Smooth muscle cell (in vitro differentiated cells): ENCODE measurements around the gene AHNAK. TPM values are rescaled to one million over a fixed set of nuclear protein-coding genes. Genes with fewer than 3 reads are reported as not detected.

Experiments used
- DNase-seq: peaks from one replicate; lab custom pipeline; 2025; ENCODE audit not compliant: unreplicated experiment; lab: John Stamatoyannopoulos, UW
- H2AFZ ChIP-seq: fragments of 200-600 bp; sonication (generic); 2 replicates; pipeline ENCODE4 v1.6.0; 2016; ENCODE audit warnings: antibody characterized with exemption, low read depth, mild to moderate bottlenecking
- H3F3A ChIP-seq: fragments of 200-600 bp; sonication (generic); 2 replicates; pipeline ENCODE4 v1.6.0; 2017; ENCODE audit warnings: antibody characterized with exemption, low read depth
- H3K27ac ChIP-seq: fragments of 200-600 bp; sonication (generic); 2 replicates; pipeline ENCODE4 v1.5.1; 2016; ENCODE audit warnings: low read depth, mild to moderate bottlenecking
- H3K27me3 ChIP-seq: fragments of 200-600 bp; sonication (generic); 2 replicates; pipeline ENCODE4 v1.6.1; 2016; ENCODE audit warnings: low read depth, mild to moderate bottlenecking
- H3K36me3 ChIP-seq: fragments of 200-600 bp; sonication (generic); 2 replicates; pipeline ENCODE4 v1.5.1; 2016; ENCODE audit warnings: low read depth
- H3K4me1 ChIP-seq: fragments of 200-600 bp; sonication (generic); 2 replicates; pipeline ENCODE4 v1.5.1; 2016; ENCODE audit warnings: low read depth
- H3K4me2 ChIP-seq: fragments of 200-600 bp; sonication (generic); 2 replicates; pipeline ENCODE4 v1.6.0; 2016; ENCODE audit warnings: mild to moderate bottlenecking
- H3K4me3 ChIP-seq: fragments of 200-600 bp; sonication (generic); 2 replicates; pipeline ENCODE4 v1.5.1; 2016; ENCODE audit warnings: mild to moderate bottlenecking
- H3K79me2 ChIP-seq: fragments of 200-600 bp; sonication (generic); 2 replicates; pipeline ENCODE4 v1.6.0; 2016; ENCODE audit warnings: low read depth, mild to moderate bottlenecking
- H3K9ac ChIP-seq: fragments of 200-600 bp; sonication (generic); 2 replicates; pipeline ENCODE4 v1.6.0; 2016; ENCODE audit warnings: low read depth
- H3K9me3 ChIP-seq: fragments of 200-600 bp; sonication (generic); replicated peaks from 2 replicates; pipeline ENCODE4 v1.5.1; 2016; ENCODE audit warnings: low read depth
- H4K20me1 ChIP-seq: fragments of 200-600 bp; sonication (generic); 2 replicates; pipeline ENCODE4 v1.6.0; 2016; ENCODE audit warnings: low read depth
- WGBS: methylation state at CpG from one replicate; pipeline ENCODE4 v1.1.7; 2016; ENCODE audit warnings: low lambda C conversion rate; 5-methylcytosine and 5-hydroxymethylcytosine counted together
- polyA plus RNA-seq: library from polyadenylated mRNA; unstranded; fragments of >200 nt; fragmentation: Nextera tagmentation; extraction: Ambion mirVana; gene quantifications from 2 replicates; pipeline ENCODE4 v1.2.1, GENCODE V29; 2016
- total RNA-seq: library from RNA; depleted of rRNA; stranded (reverse); fragments of >200 nt; gene quantifications from 2 replicates; pipeline ENCODE4 v1.2.3, GENCODE V29; 2014
- TF ChIP-seq, protein P1 (sequence below): fragments of 200-600 bp; sonication (generic); IDR thresholded peaks from 2 replicates; pipeline ENCODE4 v1.5.1; 2017; ENCODE audit warnings: borderline replicate concordance, mild to moderate bottlenecking, antibody characterized with exemption; ENCODE audit not compliant: insufficient read depth, poor library complexity, severe bottlenecking

The AHNAK gene
- total and polyA plus RNA-seq, 2 experiments from 2014 or later, result 27.2 to 229 TPM

DNA sequence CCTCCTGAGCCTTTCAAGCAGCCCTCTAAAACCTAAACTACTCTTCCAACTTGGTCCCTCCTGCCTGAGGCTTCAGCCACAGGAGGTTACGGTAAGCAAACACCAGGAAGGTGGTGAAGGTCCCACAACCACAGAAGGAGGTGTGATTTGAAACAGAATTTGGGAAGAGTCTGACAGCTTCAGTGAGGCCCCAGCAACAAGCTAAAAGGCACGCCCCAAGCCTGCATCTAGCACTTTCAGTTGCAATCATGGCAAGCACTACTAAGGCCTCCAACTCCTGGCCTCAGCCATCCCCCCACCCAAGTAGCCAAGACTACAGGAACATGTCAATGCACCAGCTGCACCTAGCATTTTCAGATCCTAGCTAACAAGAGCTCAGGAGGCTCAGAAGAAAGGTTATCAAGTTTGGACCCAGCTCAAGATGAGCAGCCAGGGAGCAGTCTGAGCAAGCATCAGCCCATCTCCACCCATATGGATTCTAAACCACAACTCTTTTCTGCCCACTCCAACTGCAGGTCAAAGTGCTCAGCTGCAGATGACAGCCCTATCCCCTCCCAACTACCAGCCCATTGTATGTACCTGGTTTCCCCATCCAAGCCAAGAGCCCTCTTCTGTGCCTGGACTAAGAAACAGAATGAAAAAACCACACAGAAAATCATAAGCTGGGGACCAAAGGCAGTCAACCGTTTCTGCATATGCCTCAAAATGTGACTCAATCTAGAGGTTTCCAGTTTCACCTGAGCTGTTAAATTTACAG is 10.4 kb upstream of the AHNAK start:
- WGBS, result 86% methylated on average over 3 of the region's 3 CpGs

GRCh38 chr11:62556108-62556874 is 9.7 kb upstream of the AHNAK start:
- no peaks in the 10 kb centered on the region for H3K36me3 ChIP-seq
- DNase-seq, result peak; percentile 73
- H2AFZ ChIP-seq, result no peak overlapping the region
- peaks cover 57% of the 10 kb centered on the region for H3F3A ChIP-seq
- peaks cover 36% of the 10 kb centered on the region for H4K20me1 ChIP-seq
- WGBS, result 17% methylated on average over 14 of the region's 14 CpGs
- H3K4me1 ChIP-seq, result peaks cover 51% of the 10 kb centered on the region
- H3K9ac ChIP-seq, result peak overlapping the region; percentile 33
- H3K4me2 ChIP-seq, result peak overlapping the region; percentile 79
- H3K79me2 ChIP-seq, result peaks cover 8% of the 10 kb centered on the region
- no peaks in the 10 kb centered on the region for H3K27me3 ChIP-seq
- H3K27ac ChIP-seq, result peak overlapping the region; percentile 98
- H3K4me3 ChIP-seq, result no peak overlapping the region
- no peaks in the 10 kb centered on the region for H3K9me3 ChIP-seq
- TF ChIP-seq, protein P1, sequence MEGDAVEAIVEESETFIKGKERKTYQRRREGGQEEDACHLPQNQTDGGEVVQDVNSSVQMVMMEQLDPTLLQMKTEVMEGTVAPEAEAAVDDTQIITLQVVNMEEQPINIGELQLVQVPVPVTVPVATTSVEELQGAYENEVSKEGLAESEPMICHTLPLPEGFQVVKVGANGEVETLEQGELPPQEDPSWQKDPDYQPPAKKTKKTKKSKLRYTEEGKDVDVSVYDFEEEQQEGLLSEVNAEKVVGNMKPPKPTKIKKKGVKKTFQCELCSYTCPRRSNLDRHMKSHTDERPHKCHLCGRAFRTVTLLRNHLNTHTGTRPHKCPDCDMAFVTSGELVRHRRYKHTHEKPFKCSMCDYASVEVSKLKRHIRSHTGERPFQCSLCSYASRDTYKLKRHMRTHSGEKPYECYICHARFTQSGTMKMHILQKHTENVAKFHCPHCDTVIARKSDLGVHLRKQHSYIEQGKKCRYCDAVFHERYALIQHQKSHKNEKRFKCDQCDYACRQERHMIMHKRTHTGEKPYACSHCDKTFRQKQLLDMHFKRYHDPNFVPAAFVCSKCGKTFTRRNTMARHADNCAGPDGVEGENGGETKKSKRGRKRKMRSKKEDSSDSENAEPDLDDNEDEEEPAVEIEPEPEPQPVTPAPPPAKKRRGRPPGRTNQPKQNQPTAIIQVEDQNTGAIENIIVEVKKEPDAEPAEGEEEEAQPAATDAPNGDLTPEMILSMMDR, result no peak

More for the DNA sequence above, 10.4 kb upstream of the AHNAK start:
- H2AFZ ChIP-seq, result no peak overlapping the region
- H3K4me3 ChIP-seq, result no peak overlapping the region
- H3K36me3 ChIP-seq, result no peaks in the 10 kb centered on the region
- H3K9ac ChIP-seq, result no peak overlapping the region
- DNase-seq, result no peak
- peaks cover 42% of the 10 kb centered on the region for H4K20me1 ChIP-seq
- H3K27ac ChIP-seq, result peak overlapping the region; percentile 98
- H3K27me3 ChIP-seq, result no peaks in the 10 kb centered on the region
- no peaks in the 10 kb centered on the region for H3K9me3 ChIP-seq
- H3K79me2 ChIP-seq, result peaks cover 8% of the 10 kb centered on the region
- H3F3A ChIP-seq, result peaks cover 62% of the 10 kb centered on the region
- peaks cover 45% of the 10 kb centered on the region for H3K4me1 ChIP-seq
- peak overlapping the region; percentile 79 for H3K4me2 ChIP-seq
- TF ChIP-seq, protein P1, result no peak

DNA sequence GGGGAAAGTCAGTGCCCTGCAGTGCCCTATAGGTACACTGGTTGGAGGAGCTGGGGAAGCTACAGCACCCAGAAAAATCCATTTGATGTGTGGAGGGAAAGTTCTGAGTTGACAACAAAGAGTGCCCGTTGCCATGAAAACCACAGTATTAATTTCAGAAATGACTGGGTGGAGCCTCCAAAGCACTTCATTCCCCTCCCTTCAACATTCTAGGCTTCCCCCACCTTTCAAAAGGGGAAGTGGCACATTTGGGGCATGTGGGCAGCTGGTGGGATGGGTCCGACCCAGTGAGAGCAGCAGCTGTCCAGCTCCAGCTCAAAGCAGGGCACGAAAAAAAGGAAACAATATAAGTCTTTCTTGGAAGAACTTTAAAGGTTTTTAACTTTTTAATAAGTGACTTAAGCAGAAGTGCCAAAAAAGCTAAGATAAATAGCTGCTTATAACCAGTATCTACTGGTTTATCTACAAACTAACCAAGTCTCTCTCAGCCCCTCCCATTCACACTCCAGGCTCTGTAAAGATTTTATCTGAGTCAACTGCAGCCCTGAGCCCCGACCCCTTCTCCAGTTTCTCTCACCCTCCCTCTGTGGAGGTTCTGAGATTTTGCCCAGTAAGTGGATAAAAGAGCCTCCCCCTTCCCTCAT is 9.0 kb upstream of the AHNAK start:
- Histone ChIP-seq H3K9me3 (no peaks in the 10 kb centered on the region), H3K4me1 (peaks cover 48% of the 10 kb centered on the region), H3F3A (peaks cover 52% of the 10 kb centered on the region), H3K79me2 (peaks cover 8% of the 10 kb centered on the region), H3K4me2 (peak overlapping the region; percentile 79), H2AFZ (no peak overlapping the region), H3K4me3 (no peak overlapping the region), H3K27me3 (no peaks in the 10 kb centered on the region), H3K9ac (peak overlapping the region; percentile 33), H4K20me1 (peaks cover 29% of the 10 kb centered on the region), H3K27ac (peak overlapping the region; percentile 98), H3K36me3 (no peaks in the 10 kb centered on the region)
- WGBS, result 45% methylated on average over 4 of the region's 4 CpGs
- TF ChIP-seq, protein P1, result no peak
- DNase-seq, result no peak
